T follicular helper cell (primary cell): ENCODE results near the gene SMIM13.

Experiments used
- DNase-seq: peaks from one replicate; pipeline ENCODE4 v3.0.0-alpha.2; 2020; ENCODE audit warnings: low read depth

The SMIM13 gene

DNA sequence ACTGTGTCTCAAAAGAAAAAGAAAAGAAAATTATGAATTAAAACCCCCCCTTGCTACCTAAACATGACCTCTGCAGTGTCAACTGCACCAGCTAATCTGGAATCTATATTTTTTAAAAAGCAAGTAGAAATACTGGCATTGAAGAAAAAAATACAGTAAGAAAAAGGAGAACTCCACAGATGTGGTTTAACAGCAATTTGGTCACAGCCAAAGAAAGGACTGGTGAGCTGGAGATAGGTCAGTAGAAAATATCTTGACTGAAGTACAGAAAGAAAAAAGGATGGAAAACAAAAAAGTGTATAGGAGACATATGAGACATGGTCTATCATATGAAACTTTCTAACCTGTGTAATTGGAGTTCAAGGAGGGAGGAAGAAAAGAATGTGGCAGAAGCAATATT, 62.0 kb downstream of the SMIM13 start:
- no peak for DNase-seq

- DNase-seq, result no peak
Measured at GRCh38 chr6:11160199-11160598, 66.6 kb downstream of the SMIM13 start.

DNA sequence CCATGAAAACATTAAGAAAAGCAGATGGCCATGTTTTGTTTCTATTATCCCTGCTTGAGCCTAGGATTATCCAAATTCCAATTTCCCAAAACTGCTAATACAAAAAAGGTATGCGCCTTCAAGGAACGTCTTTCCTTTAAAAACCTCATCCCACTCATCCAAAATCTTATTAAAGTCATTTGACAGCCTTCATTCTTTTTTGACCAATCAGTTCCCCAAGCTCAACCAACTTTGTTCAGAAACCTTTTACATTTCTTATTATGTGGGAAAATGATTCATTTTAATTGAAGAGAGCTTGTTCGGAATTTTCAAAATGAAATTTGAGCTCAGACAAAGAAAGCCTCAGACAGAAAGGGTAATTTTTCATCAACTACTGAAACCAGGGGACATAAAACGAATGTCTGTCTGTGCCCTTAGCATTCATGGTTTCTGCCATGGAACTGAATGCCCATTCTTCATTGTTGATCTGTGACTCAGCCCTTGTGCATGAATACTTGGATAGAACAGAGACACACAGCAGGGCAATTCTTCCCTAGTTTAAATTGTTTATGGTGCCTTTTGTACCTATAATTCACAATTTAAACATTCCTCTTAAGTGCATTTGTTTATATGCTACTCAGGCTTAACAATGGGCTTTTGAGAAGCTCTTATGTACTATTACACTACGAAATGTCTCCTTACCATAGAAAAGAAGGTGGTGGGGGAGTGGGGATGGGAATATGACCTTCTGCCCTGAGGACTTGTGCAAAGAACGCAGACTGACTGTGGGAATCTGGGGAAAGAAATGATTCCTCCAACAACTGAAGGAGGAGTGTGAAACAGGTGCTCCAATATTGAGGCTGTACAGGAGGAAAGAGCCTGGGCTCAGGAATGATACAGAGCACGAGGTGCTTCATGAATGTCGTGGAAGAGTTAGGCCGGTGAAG, 67.7 kb downstream of the SMIM13 start:
- DNase-seq, result no peak

GRCh38 chr6:11162262-11162661, 68.6 kb downstream of the SMIM13 start:
- DNase-seq, result no peak

- DNase-seq, result no peak
Measured at GRCh38 chr6:11163932-11164331, 70.3 kb downstream of the SMIM13 start.

DNA sequence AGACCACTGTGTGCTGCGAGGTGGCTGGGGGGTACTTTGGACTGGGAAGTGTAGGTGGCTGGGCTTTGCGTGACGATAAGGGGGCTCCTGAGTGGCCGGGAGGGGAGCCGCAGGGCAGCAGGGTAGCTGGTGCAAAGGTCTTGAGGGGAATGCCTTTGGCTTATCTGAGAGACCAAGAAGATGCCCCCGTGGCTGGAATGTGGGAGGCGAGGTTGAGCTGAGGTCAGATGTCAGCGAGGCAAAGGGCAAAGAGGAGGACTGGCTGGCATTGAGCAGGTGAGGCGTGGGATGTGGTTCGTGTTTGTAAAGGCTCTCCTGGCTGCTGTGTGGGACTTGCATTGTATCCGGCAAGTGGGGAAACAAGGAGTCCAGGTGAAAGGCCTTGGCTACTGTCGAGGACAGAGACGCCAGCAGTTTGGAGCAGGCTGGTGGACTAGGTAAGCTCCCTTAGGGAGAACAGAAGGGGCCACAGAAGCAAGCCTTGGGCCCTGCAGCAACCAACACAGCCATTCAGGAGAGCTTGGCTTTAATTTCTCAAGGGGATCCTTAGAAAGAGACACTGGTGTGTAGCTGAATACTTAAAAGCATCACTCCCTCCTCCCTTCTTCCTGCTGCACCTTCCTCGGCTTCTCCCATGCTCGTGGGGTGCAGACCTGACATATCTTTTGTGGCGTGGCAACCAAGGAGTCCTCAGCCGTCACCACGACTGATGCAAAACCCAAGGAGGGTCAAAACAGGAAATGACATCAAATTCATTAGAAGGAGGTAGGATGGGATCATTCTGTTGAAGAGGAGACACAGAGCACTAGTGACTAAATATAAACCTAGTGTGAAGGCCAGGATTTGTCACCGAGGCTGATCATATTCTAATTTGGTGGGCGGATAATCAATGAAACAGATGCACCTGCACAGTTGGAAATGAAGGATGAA, 71.3 kb downstream of the SMIM13 start:
- DNase-seq, result no peak

DNA sequence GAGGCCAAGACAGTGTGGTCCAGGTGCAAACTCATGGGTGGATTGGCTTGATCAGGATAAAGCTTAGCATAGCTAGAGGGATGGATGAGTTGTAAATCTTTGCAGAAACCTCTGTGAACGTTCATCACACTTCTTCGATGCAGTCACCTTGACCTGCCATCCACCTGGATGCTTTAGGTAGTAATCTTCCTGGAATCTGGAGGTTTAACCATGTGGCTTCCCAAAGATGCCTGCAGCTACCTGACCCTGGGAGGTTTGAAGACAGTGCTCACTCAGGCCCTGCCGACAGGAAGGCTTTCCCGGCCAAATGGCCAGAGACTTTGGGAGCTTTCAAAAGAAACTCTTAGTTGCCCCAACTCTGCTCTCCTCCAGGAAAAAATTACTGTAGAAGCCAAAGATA, 73.3 kb downstream of the SMIM13 start:
- no peak for DNase-seq

DNA sequence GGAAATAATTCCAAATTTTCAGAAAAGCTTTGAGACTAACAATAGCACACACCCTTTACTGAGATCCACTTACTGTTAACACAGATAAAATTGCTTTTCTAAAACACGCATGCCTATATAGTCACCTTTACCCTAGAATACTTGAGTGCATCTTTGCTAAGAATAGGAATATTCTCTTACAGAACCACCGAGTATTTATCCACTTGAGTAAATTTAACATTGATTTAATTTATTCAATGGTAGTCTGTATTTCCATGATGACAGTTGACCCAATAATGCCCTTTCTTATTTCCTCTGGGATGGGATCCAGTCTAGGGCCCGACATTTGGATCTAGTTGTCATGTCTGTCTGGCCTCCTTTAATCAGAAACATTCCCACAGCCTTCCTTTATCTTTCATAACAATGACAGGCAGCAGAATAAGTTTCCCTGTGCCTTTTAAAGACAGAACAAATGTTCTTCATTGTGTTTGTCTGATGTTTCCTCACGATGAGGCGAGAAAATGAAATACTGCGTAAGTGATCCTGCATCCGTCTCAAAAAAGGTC, 74.5 kb downstream of the SMIM13 start:
- DNase-seq, result no peak

DNA sequence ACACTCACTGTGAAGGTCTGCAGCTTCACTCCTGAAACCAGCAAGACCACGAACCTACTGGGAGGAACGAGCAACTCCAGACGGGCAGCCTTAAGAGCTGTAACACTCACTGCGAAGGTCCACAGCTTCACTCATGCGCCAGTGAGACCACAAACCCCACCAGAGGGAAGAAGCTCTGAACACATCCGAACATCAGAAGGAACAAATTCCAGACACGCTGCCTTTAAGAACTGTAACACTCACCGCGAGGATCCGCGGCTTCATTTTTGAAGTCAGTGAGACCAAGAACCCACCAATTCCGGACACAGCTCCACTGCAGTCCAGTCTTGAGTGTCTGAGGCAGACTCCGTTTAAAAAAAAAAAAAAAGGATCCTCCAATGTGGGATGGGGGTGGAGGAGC, 78.3 kb downstream of the SMIM13 start:
- DNase-seq, result no peak

GRCh38 chr6:11172501-11173327, 79.1 kb downstream of the SMIM13 start:
- DNase-seq, result peak; percentile 63

DNA sequence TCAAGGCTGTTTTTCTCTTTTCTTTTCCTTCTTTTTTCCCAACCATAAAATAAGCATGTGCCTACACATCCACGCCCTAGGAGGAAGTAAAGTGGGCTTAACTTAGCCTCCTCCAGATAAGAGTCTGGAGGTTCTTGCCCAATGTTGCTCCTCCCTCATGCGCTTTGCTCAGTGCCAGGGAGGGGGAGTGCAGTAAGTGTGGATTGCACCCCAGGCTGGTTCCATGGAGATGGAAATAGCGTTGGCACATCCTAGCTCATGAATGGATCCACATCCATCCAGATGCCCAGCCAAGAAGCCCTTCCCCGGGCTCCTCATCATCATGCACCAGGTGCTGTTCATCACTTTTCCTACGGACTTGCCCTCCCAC, 80.6 kb downstream of the SMIM13 start:
- DNase-seq, result no peak

DNA sequence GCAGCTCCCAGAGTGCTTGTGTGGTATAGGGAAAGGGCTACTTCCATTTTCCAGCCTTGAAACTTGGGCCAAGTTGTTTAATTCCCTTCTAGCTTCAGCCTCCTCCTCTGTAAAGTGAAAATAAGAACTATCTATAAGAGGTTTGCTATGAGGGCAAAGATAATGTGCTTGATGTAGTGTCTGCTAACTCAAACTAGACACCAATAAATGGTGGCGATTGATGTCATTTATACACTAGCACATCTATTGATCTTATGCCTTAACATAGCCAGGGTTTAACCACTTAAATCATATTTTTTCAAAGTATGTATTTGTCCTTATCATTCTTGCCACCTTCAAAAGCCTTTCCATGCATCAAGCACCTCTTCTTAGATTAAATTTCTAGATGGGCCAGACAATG, 83.6 kb downstream of the SMIM13 start:
- DNase-seq, result no peak

DNA sequence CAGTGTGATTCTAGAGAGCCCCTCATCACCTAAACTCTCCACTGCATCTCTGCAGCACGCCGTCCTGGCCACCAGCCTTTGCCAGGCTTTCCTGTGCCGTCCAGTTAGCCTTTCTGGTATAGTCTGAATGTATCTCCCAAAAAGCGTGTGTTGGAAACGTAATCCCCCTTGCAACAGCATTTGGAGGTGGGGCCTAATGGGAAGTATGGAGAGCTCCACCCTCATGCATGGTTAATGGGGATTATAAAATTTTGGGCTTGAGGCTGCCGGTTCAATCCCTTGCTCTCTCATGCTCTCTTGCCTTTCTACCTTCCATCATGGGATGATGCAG, 85.4 kb downstream of the SMIM13 start:
- DNase-seq, result no peak

DNA sequence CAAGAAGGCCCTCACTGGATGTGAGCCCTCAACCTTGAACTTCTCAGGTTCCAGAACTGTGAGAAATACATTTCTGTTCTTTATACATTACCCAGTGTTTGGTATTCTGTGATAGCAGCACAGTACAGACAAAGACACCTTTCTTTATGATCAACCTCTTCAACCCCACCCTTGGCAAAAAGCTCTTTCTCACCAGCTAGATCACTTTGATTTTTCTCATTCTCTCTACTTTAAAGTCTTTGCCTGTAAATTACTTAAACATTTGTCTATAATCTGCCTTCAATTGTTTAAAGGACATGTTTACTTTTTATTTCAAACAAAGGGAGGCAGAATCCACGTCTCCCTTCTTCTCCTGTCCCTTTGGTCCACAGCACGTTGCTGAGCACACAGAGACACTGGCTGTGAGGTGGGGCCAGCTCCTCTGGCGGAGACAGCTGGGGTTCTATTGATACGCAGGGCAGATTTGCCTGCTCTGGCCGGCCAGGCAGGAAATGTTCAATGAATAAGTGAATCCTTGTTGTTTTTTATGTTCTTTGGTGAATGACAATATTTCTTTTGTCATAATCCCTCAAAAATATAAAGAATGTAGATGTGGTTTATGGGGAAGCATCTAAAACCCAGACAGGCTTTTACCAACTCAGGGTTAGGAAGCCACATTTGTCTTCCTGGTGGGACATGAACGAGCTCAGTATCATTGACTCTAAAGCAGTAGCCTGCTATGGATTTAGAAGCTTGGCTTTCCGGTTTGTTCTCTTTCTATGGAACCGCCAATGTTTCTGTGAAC, 86.0 kb downstream of the SMIM13 start:
- DNase-seq, result no peak

- no peak for DNase-seq
Measured at GRCh38 chr6:11181478-11182136, 88.0 kb downstream of the SMIM13 start.

DNA sequence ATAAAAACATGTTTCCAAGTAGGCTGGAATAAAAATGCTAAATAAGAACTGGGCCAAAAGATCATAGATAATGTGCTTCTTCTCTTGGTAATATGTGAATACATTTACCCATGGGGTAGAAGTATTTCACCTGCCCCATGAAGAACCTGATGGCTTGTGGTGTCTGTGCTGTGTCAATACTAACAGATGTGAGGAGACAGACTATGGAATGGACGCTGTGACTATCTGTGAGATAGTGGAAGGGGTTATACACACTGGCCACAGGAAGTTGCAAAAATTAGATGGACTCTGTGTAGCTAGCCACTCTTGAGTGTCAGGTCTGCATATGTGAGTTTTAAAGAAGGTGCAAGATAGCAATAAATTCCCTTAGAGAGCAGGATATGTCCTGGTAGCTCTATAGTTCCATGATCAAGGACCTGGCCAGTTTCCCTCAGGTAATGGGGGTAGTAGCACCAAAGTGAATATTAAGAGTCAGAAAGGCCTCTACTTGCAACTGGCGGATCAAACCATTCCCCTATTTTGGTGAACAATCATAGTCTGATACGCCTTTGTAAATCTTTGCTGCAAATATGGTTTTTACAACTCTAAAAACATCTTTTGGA, 90.2 kb downstream of the SMIM13 start:
- no peak for DNase-seq

DNA sequence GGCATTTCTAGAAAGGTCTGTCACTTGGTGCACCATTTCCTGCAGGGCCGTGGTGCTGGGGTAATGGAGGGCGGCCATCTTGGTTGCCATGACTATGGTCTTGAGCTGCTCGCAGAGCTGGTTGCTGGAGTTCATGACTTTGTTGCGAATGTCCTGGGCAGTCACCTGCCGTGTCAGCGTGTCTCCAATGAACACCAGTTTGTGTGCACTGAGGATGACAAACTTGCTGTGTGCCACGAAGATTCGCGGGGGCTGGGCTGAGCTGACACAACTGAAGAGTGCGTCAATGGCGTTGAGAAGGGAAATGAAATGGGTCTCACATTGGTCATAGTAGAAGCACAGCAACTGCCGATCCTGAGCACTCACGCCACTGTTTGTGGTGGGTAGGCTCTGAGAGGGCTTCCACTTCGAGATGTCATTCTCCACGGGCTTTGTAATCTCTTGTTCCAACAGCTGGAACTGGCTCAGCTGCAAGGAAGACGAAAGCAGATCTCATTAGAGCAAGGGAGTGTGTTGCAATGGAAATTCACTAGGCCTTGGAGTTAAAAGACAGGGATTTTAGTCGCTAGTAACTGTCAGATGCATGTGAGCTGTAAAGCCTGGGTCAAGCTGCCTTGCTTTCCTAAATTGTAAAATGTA, 91.7 kb downstream of the SMIM13 start:
- DNase-seq, result no peak

- DNase-seq, result no peak
Measured at GRCh38 chr6:11187301-11187700, 93.7 kb downstream of the SMIM13 start.
